DOHH2 (cell line): ENCODE data around the gene KIAA1328.

Source experiments
- EZH2phosphoT487 ChIP-seq: fragments of 200-600 bp; sonication (generic); IDR thresholded peaks from 2 replicates; pipeline ENCODE4 v1.6.1; 2017; ENCODE audit warnings: borderline replicate concordance, mild to moderate bottlenecking, antibody characterized with exemption, low read length, moderate library complexity, mixed read lengths
- TF ChIP-seq, protein P1 (sequence below): fragments of 200-600 bp; sonication (generic); IDR thresholded peaks from one replicate; pipeline ENCODE4 v1.5.1; 2014; ENCODE audit warnings: antibody characterized with exemption, mild to moderate bottlenecking, low read depth, low read length; ENCODE audit not compliant: poor library complexity, severe bottlenecking

- TF ChIP-seq, protein P1, sequence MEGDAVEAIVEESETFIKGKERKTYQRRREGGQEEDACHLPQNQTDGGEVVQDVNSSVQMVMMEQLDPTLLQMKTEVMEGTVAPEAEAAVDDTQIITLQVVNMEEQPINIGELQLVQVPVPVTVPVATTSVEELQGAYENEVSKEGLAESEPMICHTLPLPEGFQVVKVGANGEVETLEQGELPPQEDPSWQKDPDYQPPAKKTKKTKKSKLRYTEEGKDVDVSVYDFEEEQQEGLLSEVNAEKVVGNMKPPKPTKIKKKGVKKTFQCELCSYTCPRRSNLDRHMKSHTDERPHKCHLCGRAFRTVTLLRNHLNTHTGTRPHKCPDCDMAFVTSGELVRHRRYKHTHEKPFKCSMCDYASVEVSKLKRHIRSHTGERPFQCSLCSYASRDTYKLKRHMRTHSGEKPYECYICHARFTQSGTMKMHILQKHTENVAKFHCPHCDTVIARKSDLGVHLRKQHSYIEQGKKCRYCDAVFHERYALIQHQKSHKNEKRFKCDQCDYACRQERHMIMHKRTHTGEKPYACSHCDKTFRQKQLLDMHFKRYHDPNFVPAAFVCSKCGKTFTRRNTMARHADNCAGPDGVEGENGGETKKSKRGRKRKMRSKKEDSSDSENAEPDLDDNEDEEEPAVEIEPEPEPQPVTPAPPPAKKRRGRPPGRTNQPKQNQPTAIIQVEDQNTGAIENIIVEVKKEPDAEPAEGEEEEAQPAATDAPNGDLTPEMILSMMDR, result no peak
- TF ChIP-seq EZH2phosphoT487, result no peak
These were observed 102.2 kb downstream of the KIAA1328 start for GRCh38 chr18:36931106-36931505.
